Left renal pelvis (tissue), 4 donors: ENCODE data around the gene NFKB2. TPM values are rescaled to one million over a fixed set of nuclear protein-coding genes. Genes with fewer than 3 reads are reported as not detected.
A peak's percentile ranks its signal among the peaks of the same experiment; 100 is the strongest.

ENCODE experiments used
- DNase-seq, 4 donors: peaks; one replicate each; pipeline ENCODE4 v3.0.0-alpha.2; 2013; ENCODE audit warnings: low read depth in 4 of 4, low spot score in 3 of 4
- polyA plus RNA-seq, 4 donors: library from polyadenylated mRNA; unstranded; fragments of 120-200 nt; gene quantifications; one replicate each; pipeline ENCODE4 v1.2.1, GENCODE V29; 2013; ENCODE audit not compliant: insufficient read length in 4 of 4

Gene NFKB2
- polyA plus RNA-seq, 4 donors, result 16.9 to 25.9 (median 21.3) TPM

DNA sequence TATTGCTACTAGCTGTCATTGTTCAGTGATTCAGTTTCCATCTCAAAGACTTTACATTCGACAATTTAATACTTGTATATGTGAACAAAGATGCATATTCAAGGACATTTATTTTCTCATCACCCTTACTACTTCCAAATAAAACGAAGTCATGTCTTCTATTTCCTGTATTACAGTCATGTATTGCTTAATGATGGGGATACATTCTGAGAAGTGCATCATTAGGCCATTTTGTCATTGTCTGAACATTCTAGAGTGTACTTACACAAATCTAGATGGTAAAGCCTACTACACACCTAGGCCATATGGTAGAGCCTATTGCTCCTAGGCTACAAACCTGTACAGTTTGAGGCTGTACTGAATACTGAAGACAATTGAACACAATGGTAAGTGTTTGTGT lies 49.3 kb downstream of the NFKB2 start:
- DNase-seq, result no peak

DNA sequence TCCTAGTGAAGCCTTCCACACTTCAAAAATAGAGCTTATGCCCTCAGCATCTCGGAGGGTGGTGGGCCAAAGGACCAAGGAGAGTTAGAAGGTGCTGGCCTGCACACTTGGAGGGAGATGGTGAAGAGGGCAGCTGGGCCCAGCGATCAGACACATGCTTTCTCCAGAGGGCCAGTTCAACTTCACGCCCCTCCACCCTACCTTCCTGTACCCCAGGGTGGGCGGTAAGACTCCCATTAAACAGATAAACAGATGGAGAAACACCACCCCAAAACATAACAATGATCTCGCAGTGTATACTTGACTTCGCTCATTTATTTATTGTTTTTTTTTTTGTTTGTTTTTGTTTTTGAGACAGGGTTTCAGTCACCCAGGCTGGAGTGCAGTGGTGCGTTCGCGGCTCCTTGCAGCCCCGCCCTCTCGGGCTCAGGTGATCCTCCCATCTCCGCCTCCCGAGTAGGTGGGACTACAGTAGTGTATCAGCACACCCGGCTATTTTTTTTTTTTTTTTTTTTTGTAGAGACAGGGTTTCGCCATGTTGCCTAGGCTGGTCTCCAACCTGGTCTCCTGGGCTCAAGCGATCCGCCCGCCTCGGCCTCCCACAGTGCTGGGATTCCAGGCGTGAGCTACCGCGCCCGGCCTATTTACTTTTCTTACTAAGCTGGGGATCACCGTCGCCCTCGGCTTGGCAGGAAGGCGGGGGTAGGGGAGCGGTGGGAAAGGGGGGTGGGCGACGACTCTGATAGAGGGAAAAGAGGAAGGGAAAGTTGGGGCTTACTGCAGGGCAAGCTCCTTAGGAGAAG lies 54.0 kb downstream of the NFKB2 start:
- DNase-seq, result no peak

DNA sequence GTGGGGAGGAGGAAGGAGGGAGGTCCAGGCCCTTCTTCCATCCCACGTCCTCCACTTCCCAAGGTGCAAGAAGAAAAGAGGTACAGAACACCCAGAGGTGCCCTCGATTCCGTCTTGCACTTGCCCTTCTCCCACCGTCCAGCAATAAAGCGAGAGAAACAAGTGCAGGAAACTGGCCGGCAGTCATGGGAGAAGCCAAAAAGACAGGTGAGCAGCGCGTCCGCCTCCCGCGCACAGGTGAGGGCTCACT lies 54.5 kb downstream of the NFKB2 start:
- DNase-seq, result no peak

DNA sequence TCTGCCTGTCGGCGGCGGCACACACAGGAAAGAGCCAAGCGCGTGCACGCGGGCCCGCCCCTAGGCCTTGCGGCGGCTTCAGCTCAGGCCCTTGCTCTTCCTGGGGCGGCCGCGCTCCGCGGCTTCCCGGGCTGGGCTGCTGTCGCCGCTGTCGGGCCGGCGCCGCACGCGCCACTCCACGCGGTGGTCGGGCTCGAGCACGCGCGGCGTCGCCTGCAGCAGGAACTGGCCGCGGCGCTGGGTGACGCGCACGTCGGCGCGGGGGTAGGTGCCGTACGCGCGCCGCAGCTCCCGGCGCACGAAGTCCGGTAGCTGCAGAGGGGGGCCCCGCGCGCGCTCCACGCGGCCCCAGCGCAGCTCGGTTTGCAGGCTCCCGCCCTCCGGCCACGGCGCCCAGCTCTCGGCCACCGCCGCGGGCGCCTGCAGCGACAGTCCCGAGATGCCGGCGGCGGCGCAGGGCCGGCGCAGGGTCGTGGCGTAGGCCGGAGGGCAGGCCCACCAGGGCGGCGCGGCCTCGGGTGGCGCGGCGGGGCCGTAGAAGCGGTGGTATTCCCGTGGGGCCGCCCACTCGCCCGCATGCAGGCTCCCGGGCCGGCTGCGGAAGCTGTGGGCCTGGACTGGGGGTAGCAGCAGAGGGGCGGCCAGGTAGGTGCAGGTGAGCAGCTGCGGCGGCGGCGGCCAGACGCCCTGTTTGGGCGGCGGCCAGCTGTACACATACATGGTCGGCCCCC lies 55.0 kb downstream of the NFKB2 start:
- DNase-seq, result peak in 2 of 4 donors; percentile 69 to 76

DNA sequence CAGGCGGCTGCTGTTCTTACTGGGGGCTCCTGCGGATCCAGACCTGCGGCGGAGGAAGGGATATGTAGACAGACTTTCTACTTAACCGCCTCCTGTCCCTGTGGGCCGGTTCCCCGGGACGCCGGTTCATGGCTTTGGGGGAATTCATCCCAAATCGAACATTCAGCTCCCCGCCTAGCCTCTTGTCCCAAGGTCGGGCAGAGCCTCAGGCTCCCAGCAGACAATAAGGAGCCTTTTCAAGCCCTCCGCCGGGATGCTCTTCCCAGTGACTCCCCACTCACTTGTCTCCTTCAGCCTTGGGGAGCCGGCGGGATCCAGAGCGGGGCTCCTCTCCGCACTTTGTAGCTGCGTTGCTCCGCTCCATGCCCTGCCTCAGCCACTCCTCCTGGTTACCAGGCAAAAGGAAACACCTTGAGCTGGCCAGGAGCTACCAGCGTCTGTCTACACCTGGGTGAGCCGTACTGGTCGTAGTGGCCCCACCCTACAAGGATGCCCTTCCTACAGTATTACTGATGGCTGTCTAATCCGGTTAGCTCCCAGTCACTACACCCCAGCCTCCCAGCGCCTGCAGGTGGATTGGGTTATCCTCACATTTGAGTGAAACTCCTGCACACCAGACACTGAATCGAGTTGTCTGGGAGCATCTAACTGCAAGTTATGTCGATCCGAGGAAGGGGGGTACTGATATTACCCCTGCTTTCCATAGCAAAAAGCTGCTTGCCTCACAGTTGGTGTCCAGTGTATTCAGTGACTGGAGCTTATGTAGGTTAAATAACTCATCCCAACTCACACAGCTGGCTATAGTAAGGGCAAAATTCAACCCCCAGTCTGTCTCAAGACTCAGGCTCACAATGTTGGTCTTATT lies 55.8 kb downstream of the NFKB2 start, which contains the start of gene C10orf95:
Gene C10orf95 (minus strand): TSS at position 439 of the 865 bp plus-strand sequence. CDS start 450 bp downstream, outside the sequence.
- no peak for DNase-seq

Other genes starting within 250 kb of the NFKB2 start
- 100 to 1,000 TPM in 1 of 4 donors, 10 to 100 TPM in 3; 76.6 to 103 (median 92.3) TPM for gene NOLC1, start 243.3 kb upstream of the NFKB2 start, polyA plus RNA-seq
- gene ELOVL3, start 169.4 kb upstream of the NFKB2 start, polyA plus RNA-seq, result 1 to 10 TPM; 2.2 to 3.3 (median 2.3) TPM
- 1 to 10 TPM in 1 of 4 donors, under 1 TPM in 3; 0.34 to 1.2 (median 0.72) TPM for gene PITX3, start 154.2 kb upstream of the NFKB2 start, polyA plus RNA-seq
- gene GBF1, start 150.2 kb upstream of the NFKB2 start, polyA plus RNA-seq, result 10 to 100 TPM; 42.3 to 53.4 (median 50.3) TPM
- 10 to 100 TPM in 2 of 4 donors, 1 to 10 TPM in 2; 7.0 to 16.4 (median 11.0) TPM for gene PSD, start 23.1 kb downstream of the NFKB2 start, polyA plus RNA-seq
- 10 to 100 TPM in 1 of 4 donors, 1 to 10 TPM in 3; 5.3 to 13.5 (median 7.1) TPM for gene FBXL15, start 25.1 kb downstream of the NFKB2 start, polyA plus RNA-seq
- gene CUEDC2, start 36.9 kb downstream of the NFKB2 start, polyA plus RNA-seq, result 10 to 100 TPM; 62.7 to 89.6 (median 77.5) TPM
- gene C10orf95, start 55.8 kb downstream of the NFKB2 start, polyA plus RNA-seq, result 1 to 10 TPM in 2 of 4 donors, under 1 TPM in 1, not detected in 1; 0.37 to 2.3 (median 1.0) TPM
- 10 to 100 TPM; 80.6 to 92.0 (median 89.2) TPM for gene ACTR1A, start 107.0 kb downstream of the NFKB2 start, polyA plus RNA-seq
- 10 to 100 TPM; 24.0 to 28.7 (median 27.6) TPM for gene SUFU, start 108.3 kb downstream of the NFKB2 start, polyA plus RNA-seq
- gene TRIM8, start 248.8 kb downstream of the NFKB2 start, polyA plus RNA-seq, result 100 to 1,000 TPM in 3 of 4 donors, 10 to 100 TPM in 1; 76.9 to 146 (median 129) TPM